GM12878 (cell line): ENCODE data around the gene FOXP1. TPM values are rescaled to one million over a fixed set of nuclear protein-coding genes. Genes with fewer than 3 reads are reported as not detected.
A peak's percentile ranks its signal among the peaks of the same experiment; 100 is the strongest.

Experiments
- ATAC-seq: fragments of 200-7000 bp; cut with Tn5 transposase; 3 replicates; pipeline ENCODE4 v1.9.1; 2020; ENCODE audit warnings: mild to moderate bottlenecking, moderate library complexity
- BruUV-seq: library from RNA; stranded (reverse); fragments of 400-500 nt; replicated peaks from 2 replicates; lab custom pipeline; 2021; lab: Mats Ljungman, UMichigan
- CTCF ChIA-PET: fragments of 300-600 bp; sonication (Branson Sonifier 250); formaldehyde crosslinking; extraction: SDS; loops from one replicate; lab custom pipeline; 2021; ENCODE audit warnings: inconsistent platforms; lab: Yijun Ruan, JAX
- POLR2A ChIA-PET: fragments of 350-600 bp; formaldehyde crosslinking; extraction: SDS; loops from one replicate; lab custom pipeline; 2021; ENCODE audit warnings: inconsistent platforms; lab: Charles Lee
- RAD21 ChIA-PET: fragments of 300-600 bp; sonication (Branson Sonifier 250); formaldehyde crosslinking; loops from one replicate; lab custom pipeline; 2023; ENCODE audit warnings: antibody characterized with exemption; ENCODE audit not compliant: unreplicated experiment; lab: Charles Lee
- SMC1A ChIA-PET: fragments of 300-600 bp; sonication (Branson Sonifier 250); formaldehyde crosslinking; loops from one replicate; lab custom pipeline; 2023; ENCODE audit not compliant: unreplicated experiment, uncharacterized antibody; lab: Charles Lee
- DNase-seq: peaks from one replicate; pipeline ENCODE4 v3.0.0-alpha.2; 2011; ENCODE audit warnings: low read depth, low spot score
- FAIRE-seq: peaks from 3 replicates; lab custom pipeline; 2011; peaks lifted over from hg19 to GRCh38; lab: Jason Lieb, UNC
- H2AFZ ChIP-seq: 2 replicates; pipeline ENCODE4 v1.6.0; 2011; ENCODE audit warnings: low read depth, low read length, control low read depth; ENCODE audit not compliant: control insufficient read depth
- H3K27ac ChIP-seq: 2 replicates; pipeline ENCODE4 v1.5.1; 2011; ENCODE audit warnings: control low read depth; ENCODE audit not compliant: control insufficient read depth, insufficient read depth
- H3K27me3 ChIP-seq, 2 experiments: replicated peaks in 1 of 2; 2 replicates each; pipeline versions ENCODE4 v1.6.0 to v1.6.1; 2011; ENCODE audit warnings: low read length in 1 of 2; ENCODE audit not compliant: control insufficient read depth in 2 of 2, insufficient read depth in 2 of 2
- H3K36me3 ChIP-seq, 2 experiments: 2 replicates each; pipeline ENCODE4 v1.5.1; 2011; ENCODE audit warnings: low read length in 1 of 2; ENCODE audit not compliant: control insufficient read depth in 2 of 2, insufficient read depth in 2 of 2
- H3K4me1 ChIP-seq: 2 replicates; pipeline ENCODE4 v1.6.1; 2011; ENCODE audit warnings: mild to moderate bottlenecking, low read length, moderate library complexity, mixed read lengths; ENCODE audit not compliant: control insufficient read depth, insufficient read depth
- H3K4me2 ChIP-seq: 2 replicates; pipeline ENCODE4 v1.6.0; 2011; ENCODE audit warnings: control low read depth; ENCODE audit not compliant: control insufficient read depth, insufficient read depth
- H3K4me3 ChIP-seq: fragments of 200-600 bp; sonication (generic); 2 replicates; pipeline ENCODE4 v1.5.1; 2016
- H3K79me2 ChIP-seq: 2 replicates; pipeline ENCODE4 v1.6.0; 2011; ENCODE audit warnings: low read length; ENCODE audit not compliant: control insufficient read depth, insufficient read depth
- H3K9ac ChIP-seq: 2 replicates; pipeline ENCODE4 v1.8.0; 2011; ENCODE audit warnings: low read length, control low read depth, mixed read lengths; ENCODE audit not compliant: control insufficient read depth, insufficient read depth
- H3K9me3 ChIP-seq: replicated peaks from 3 replicates; pipeline ENCODE4 v1.5.1; 2011; ENCODE audit warnings: mild to moderate bottlenecking, low read length; ENCODE audit not compliant: control insufficient read depth, insufficient read depth
- H4K20me1 ChIP-seq: 2 replicates; pipeline ENCODE4 v1.6.0; 2011; ENCODE audit not compliant: control insufficient read depth, insufficient read depth
- BCL3 ChIP-seq: IDR thresholded peaks from 2 replicates; pipeline ENCODE4 v1.6.1; 2011; ENCODE audit warnings: borderline replicate concordance, low read depth, mild to moderate bottlenecking, moderate library complexity, low read length; ENCODE audit not compliant: insufficient read depth, poor library complexity, severe bottlenecking
- BMI1 ChIP-seq: fragments of 450-650 bp; IDR thresholded peaks from 2 replicates; pipeline ENCODE4 v1.6.1; 2016; ENCODE audit warnings: mild to moderate bottlenecking, moderate library complexity, borderline replicate concordance
- CHD4 ChIP-seq: fragments of 200-600 bp; sonication (generic); IDR thresholded peaks from 2 replicates; pipeline ENCODE4 v1.6.1; 2016; ENCODE audit warnings: mild to moderate bottlenecking
- EED ChIP-seq: sonication (generic); IDR thresholded peaks from 2 replicates; pipeline ENCODE4 v1.6.1; 2016; ENCODE audit warnings: antibody characterized with exemption, low read depth
- EZH2 ChIP-seq: IDR thresholded peaks from 2 replicates; pipeline ENCODE4 v1.6.1; 2012; ENCODE audit warnings: low read depth, mild to moderate bottlenecking, control low read depth, inconsistent platforms, low read length, borderline replicate concordance; ENCODE audit not compliant: control insufficient read depth
- HDAC2 ChIP-seq: fragments of 200-600 bp; sonication (generic); IDR thresholded peaks from 2 replicates; pipeline ENCODE4 v1.6.1; 2017
- IKZF1 ChIP-seq: fragments of 450-650 bp; conservative IDR thresholded peaks from 2 replicates; pipeline ENCODE4 v1.6.1; 2017; ENCODE audit warnings: antibody characterized with exemption, mild to moderate bottlenecking
- JUND ChIP-seq: IDR thresholded peaks from 2 replicates; pipeline ENCODE4 v1.6.1; 2012; ENCODE audit warnings: low read depth, mild to moderate bottlenecking, low read length, improper control_type of control experiment, moderate library complexity
- MTA3 ChIP-seq: IDR thresholded peaks from 2 replicates; pipeline ENCODE4 v1.6.1; 2012; ENCODE audit warnings: low read length, inconsistent platforms, borderline replicate concordance
- NFIC ChIP-seq: IDR thresholded peaks from 2 replicates; pipeline ENCODE4 v1.6.1; 2012; ENCODE audit warnings: low read depth, mild to moderate bottlenecking, inconsistent platforms, low read length, moderate library complexity
- NFYB ChIP-seq: IDR thresholded peaks from 2 replicates; pipeline ENCODE4 v1.6.1; 2011; ENCODE audit warnings: low read depth, mild to moderate bottlenecking, low read length, improper control_type of control experiment, moderate library complexity; ENCODE audit not compliant: insufficient read depth
- PML ChIP-seq: IDR thresholded peaks from 2 replicates; pipeline ENCODE4 v1.6.1; 2012; ENCODE audit warnings: low read length, inconsistent platforms
- RCOR1 ChIP-seq: conservative IDR thresholded peaks from 2 replicates; pipeline ENCODE4 v1.6.1; 2012; ENCODE audit warnings: low read depth, low read length, improper control_type of control experiment
- SMARCA5 ChIP-seq: fragments of 450-650 bp; IDR thresholded peaks from 2 replicates; pipeline ENCODE4 v1.6.1; 2017; ENCODE audit warnings: mild to moderate bottlenecking
- SPI1 ChIP-seq: IDR thresholded peaks from 2 replicates; pipeline ENCODE4 v1.6.1; 2011; ENCODE audit warnings: low read depth, mild to moderate bottlenecking, low read length, moderate library complexity, borderline replicate concordance; ENCODE audit not compliant: insufficient read depth
- SREBF2 ChIP-seq: IDR thresholded peaks from 2 replicates; pipeline ENCODE4 v1.6.1; 2012; ENCODE audit warnings: mild to moderate bottlenecking, low read length
- STAT1 ChIP-seq: fragments of 450-650 bp; conservative IDR thresholded peaks from 2 replicates; pipeline ENCODE4 v1.6.1; 2014; ENCODE audit warnings: antibody characterized with exemption, mild to moderate bottlenecking
- TCF7 ChIP-seq: IDR thresholded peaks from 2 replicates; pipeline ENCODE4 v1.6.1; 2014; ENCODE audit warnings: antibody characterized with exemption, borderline replicate concordance
- ZNF217 ChIP-seq: fragments of 450-650 bp; IDR thresholded peaks from 2 replicates; pipeline ENCODE4 v1.6.1; 2017; ENCODE audit warnings: antibody characterized with exemption, mild to moderate bottlenecking
- ZNF24 ChIP-seq: fragments of 450-650 bp; IDR thresholded peaks from 2 replicates; pipeline ENCODE4 v1.6.1; 2017; ENCODE audit warnings: antibody characterized with exemption, mild to moderate bottlenecking
- WGBS: methylation state at CpG from one replicate; pipeline ENCODE4 v1.1.6; 2016; ENCODE audit warnings: low lambda C conversion rate; ENCODE audit not compliant: insufficient replicate concordance, insufficient coverage; ENCODE audit errors: missing lambda C conversion rate; 5-methylcytosine and 5-hydroxymethylcytosine counted together
- in situ Hi-C: fragments of 300-500 bp; cut with MboI; formaldehyde crosslinking; loops from 9 replicates; pipeline ENCODE4 v1.14.3; 2018; ENCODE audit warnings: mixed read lengths
- intact Hi-C: fragments of 100-400 bp; cut with micrococcal nuclease; formaldehyde crosslinking; loops from one replicate; pipeline ENCODE4 v1.14.2; 2022; ENCODE audit not compliant: unreplicated experiment
- polyA plus RNA-seq, 11 experiments: library from polyadenylated mRNA; depleted of rRNA in 4 of 11; unstranded in 6 of 11; stranded (reverse) in 5 of 11; fragments of >200 nt; fragmentation: Nextera tagmentation in 4 of 11; fragmentation: Illumina TruSeq in 1 of 11; extraction: Ambion mirVana in 4 of 11; extraction: Trizol in 1 of 11; gene quantifications; 1 replicate in 1 of 11; 2 replicates in 10 of 11; pipeline versions ENCODE4 v1.2.1 to v1.2.3, GENCODE V29; 2011 to 2016; ENCODE audit warnings: inconsistent platforms in 2 of 11, missing spikeins in 2 of 11, low read depth in 1 of 11
- total RNA-seq, 4 experiments: library from RNA; depleted of rRNA in 3 of 4; stranded (reverse); fragments of >200 nt in 3 of 4; fragmentation: Illumina TruSeq in 1 of 4; extraction: Trizol in 1 of 4; gene quantifications; 2 replicates each; pipeline versions ENCODE4 v1.2.1 to v1.2.3, GENCODE V29; 2013 to 2021
- TF ChIP-seq, protein P1 (sequence below): IDR thresholded peaks from 2 replicates; pipeline ENCODE4 v1.6.1; 2012; ENCODE audit warnings: low read length, inconsistent platforms

FOXP1 gene
- total and polyA plus RNA-seq, 10 of the 15 experiments (the other 5 are each of a cell fraction or from before 2014, with no cell fraction given), result 0.05 to 1.6 (median 0.20) TPM; not detected in 1

GRCh38 chr3:71219744-71220638 is 363.5 kb downstream of the FOXP1 start:
- no peaks in the 10 kb centered on the region for H3K4me1 ChIP-seq
- no peak overlapping the region for H3K4me2 ChIP-seq
- no TSS peak for BruUV-seq
- H3K36me3 ChIP-seq, result no peaks in the 10 kb centered on the region
- TF ChIP-seq SREBF2, result no peak
- TF ChIP-seq IKZF1, result no peak
- no peak for TF ChIP-seq EZH2
- peak; percentile 93 for TF ChIP-seq ZNF24
- TF ChIP-seq, protein P1, sequence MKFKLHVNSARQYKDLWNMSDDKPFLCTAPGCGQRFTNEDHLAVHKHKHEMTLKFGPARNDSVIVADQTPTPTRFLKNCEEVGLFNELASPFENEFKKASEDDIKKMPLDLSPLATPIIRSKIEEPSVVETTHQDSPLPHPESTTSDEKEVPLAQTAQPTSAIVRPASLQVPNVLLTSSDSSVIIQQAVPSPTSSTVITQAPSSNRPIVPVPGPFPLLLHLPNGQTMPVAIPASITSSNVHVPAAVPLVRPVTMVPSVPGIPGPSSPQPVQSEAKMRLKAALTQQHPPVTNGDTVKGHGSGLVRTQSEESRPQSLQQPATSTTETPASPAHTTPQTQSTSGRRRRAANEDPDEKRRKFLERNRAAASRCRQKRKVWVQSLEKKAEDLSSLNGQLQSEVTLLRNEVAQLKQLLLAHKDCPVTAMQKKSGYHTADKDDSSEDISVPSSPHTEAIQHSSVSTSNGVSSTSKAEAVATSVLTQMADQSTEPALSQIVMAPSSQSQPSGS, result no peak
- no peak for TF ChIP-seq HDAC2
- TF ChIP-seq RCOR1, result no peak
- TF ChIP-seq JUND, result 0 out of 2 replicates have a peak, but pooled peaks have one; percentile 7
- peak; percentile 48; the same call in 1 of the 2 replicates for TF ChIP-seq SPI1
- no peak for TF ChIP-seq BCL3
- TF ChIP-seq NFYB, result no peak
- TF ChIP-seq CHD4, result no peak
- no peak for TF ChIP-seq NFIC
- no peak for TF ChIP-seq BMI1
- TF ChIP-seq STAT1, result no peak
- no peak for TF ChIP-seq PML
- no peak for TF ChIP-seq MTA3
- no peak for TF ChIP-seq ZNF217
- TF ChIP-seq EED, result no peak
- no peak for TF ChIP-seq SMARCA5
- TF ChIP-seq TCF7, result 0 out of 2 replicates have a peak, but pooled peaks have one; percentile 16
- ATAC-seq, result peak; percentile 89
- CTCF ChIA-PET, result no interaction called here
- no peak overlapping the region for H3K9ac ChIP-seq
- H4K20me1 ChIP-seq, result no peaks in the 10 kb centered on the region
- 0 out of 4 replicates have a peak, but pooled peaks cover 0 to 2% of the 10 kb centered on the region in 2 experiments for H3K27me3 ChIP-seq
- no peak overlapping the region for H3K4me3 ChIP-seq
- 23% methylated on average over 7 of the region's 7 CpGs for WGBS
- FAIRE-seq, result peak; percentile 41
- DNase-seq, result no peak
- no peak overlapping the region for H3K27ac ChIP-seq
- intact Hi-C loops (no loop called here), in situ Hi-C loops (no loop called here)
- no peaks in the 10 kb centered on the region for H3K79me2 ChIP-seq
- POLR2A ChIA-PET, result no interaction called here
- no peaks in the 10 kb centered on the region; the same call in 2 of the 3 replicates for H3K9me3 ChIP-seq
- H2AFZ ChIP-seq, result no peak overlapping the region
- RAD21 ChIA-PET, result no interaction called here
- SMC1A ChIA-PET, result no interaction called here
